ENCODE data around the gene PSMD2.

PSMD2 gene

GRCh38 chr3:184314700-184315542 lies 15.9 kb downstream of the PSMD2 start:
- DNase-seq (ENCODE audit: low read depth), result no peak
- peak overlapping the region; percentile 93 for H3K4me3 ChIP-seq (ENCODE audit: low read depth, low read length)
- TF ChIP-seq, protein P1, sequence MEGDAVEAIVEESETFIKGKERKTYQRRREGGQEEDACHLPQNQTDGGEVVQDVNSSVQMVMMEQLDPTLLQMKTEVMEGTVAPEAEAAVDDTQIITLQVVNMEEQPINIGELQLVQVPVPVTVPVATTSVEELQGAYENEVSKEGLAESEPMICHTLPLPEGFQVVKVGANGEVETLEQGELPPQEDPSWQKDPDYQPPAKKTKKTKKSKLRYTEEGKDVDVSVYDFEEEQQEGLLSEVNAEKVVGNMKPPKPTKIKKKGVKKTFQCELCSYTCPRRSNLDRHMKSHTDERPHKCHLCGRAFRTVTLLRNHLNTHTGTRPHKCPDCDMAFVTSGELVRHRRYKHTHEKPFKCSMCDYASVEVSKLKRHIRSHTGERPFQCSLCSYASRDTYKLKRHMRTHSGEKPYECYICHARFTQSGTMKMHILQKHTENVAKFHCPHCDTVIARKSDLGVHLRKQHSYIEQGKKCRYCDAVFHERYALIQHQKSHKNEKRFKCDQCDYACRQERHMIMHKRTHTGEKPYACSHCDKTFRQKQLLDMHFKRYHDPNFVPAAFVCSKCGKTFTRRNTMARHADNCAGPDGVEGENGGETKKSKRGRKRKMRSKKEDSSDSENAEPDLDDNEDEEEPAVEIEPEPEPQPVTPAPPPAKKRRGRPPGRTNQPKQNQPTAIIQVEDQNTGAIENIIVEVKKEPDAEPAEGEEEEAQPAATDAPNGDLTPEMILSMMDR (IDR thresholded peaks at IDR 0.05; ENCODE audit: low read depth, low read length, missing control alignments), result no peak
- in situ Hi-C loops (cut with HindIII; ENCODE audit: low sequenced_read_pairs), result no loop called here

- H3K4me3 ChIP-seq (ENCODE audit: low read depth, low read length), result peak overlapping the region; percentile 93
- in situ Hi-C loops (cut with HindIII; ENCODE audit: low sequenced_read_pairs), result no loop called here
- TF ChIP-seq, protein P1 (IDR thresholded peaks at IDR 0.05; ENCODE audit: low read depth, low read length, missing control alignments), result no peak
- DNase-seq (ENCODE audit: low read depth), result no peak
Observed at GRCh38 chr3:184315543-184315867, 16.5 kb downstream of the PSMD2 start.

GRCh38 chr3:184315871-184316661 lies 17.0 kb downstream of the PSMD2 start:
- no peak for DNase-seq (ENCODE audit: low read depth)
- peak overlapping the region; percentile 93 for H3K4me3 ChIP-seq (ENCODE audit: low read depth, low read length)
- in situ Hi-C loops (cut with HindIII; ENCODE audit: low sequenced_read_pairs), result no loop called here
- TF ChIP-seq, protein P1 (IDR thresholded peaks at IDR 0.05; ENCODE audit: low read depth, low read length, missing control alignments), result no peak

- H3K4me3 ChIP-seq (ENCODE audit: low read depth, low read length), result peak overlapping the region; percentile 93
- TF ChIP-seq, protein P1 (IDR thresholded peaks at IDR 0.05; ENCODE audit: low read depth, low read length, missing control alignments), result no peak
- DNase-seq (ENCODE audit: low read depth), result no peak
- in situ Hi-C loops (cut with HindIII; ENCODE audit: low sequenced_read_pairs), result no loop called here
Observed at GRCh38 chr3:184316792-184317191, 17.8 kb downstream of the PSMD2 start.

DNA sequence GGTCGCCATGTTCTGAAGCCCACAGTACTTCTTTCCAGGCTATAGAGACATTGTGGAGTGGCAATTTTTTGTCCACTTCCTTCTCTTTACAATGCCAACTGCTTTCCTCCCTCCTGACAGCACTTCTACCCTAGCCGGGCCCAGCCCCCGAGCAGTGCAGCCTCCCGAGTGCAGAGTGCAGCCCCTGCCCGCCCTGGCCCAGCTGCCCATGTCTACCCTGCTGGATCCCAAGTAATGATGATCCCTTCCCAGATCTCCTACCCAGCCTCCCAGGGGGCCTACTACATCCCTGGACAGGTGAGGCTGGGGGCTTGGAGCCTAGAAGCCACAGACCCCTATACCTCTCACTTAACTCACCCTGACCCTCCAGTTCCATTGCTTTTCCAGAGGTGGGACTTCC lies 18.2 kb downstream of the PSMD2 start:
- H3K4me3 ChIP-seq (ENCODE audit: low read depth, low read length), result peak overlapping the region; percentile 93
- DNase-seq (ENCODE audit: low read depth), result no peak
- TF ChIP-seq, protein P1 (IDR thresholded peaks at IDR 0.05; ENCODE audit: low read depth, low read length, missing control alignments), result no peak
- in situ Hi-C loops (cut with HindIII; ENCODE audit: low sequenced_read_pairs), result no loop called here

DNA sequence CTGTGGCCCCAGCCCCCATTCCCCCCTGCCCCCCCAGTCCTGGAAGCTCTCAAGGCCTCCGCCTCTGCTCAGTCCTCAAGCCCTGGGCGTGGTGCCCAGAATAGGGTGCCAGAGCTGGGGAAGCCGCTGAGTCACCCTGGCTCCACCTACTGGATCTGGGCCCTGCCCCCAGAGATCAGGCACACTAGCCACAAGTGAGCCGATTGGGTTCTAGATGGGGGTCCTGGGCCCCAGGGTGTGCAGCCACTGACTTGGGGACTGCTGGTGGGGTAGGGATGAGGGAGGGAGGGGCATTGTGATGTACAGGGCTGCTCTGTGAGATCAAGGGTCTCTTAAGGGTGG lies 21.0 kb downstream of the PSMD2 start:
- peak; percentile 94 for DNase-seq (ENCODE audit: low read depth)
- TF ChIP-seq, protein P1 (IDR thresholded peaks at IDR 0.05; ENCODE audit: low read depth, low read length, missing control alignments), result no peak

More for the DNA sequence above, 21.0 kb downstream of the PSMD2 start:
- in situ Hi-C loops (cut with HindIII; ENCODE audit: low sequenced_read_pairs), result no loop called here
- H3K4me3 ChIP-seq (ENCODE audit: low read depth, low read length), result no peak overlapping the region
